HCT116 (cell line): ENCODE data around the gene SEMA5B. TPM values are rescaled to one million over a fixed set of nuclear protein-coding genes. Genes with fewer than 3 reads are reported as not detected.

Experiments
- ATAC-seq: fragments of 200-7000 bp; cut with Tn5 transposase; 2 replicates; pipeline ENCODE4 v1.9.1; 2020; ENCODE audit warnings: mild to moderate bottlenecking, moderate library complexity
- BruUV-seq: library from RNA; stranded (reverse); fragments of 400-500 nt; replicated peaks from 2 replicates; lab custom pipeline; 2021; lab: Mats Ljungman, UMichigan
- CTCF ChIA-PET: fragments of 300-600 bp; sonication (Branson Sonifier 250); formaldehyde crosslinking; loops from one replicate; lab custom pipeline; 2021; ENCODE audit warnings: antibody characterized with exemption; lab: Charles Lee
- POLR2A ChIA-PET: fragments of 300-600, 350-600 bp; sonication (Branson Sonifier 250); formaldehyde crosslinking; loops from one replicate; lab custom pipeline; 2021; ENCODE audit warnings: antibody characterized with exemption; lab: Charles Lee
- RAD21 ChIA-PET, 2 experiments: fragments of 300-600 bp; sonication (Branson Sonifier 250); formaldehyde crosslinking; loops; one replicate each; lab custom pipeline; 2023; ENCODE audit warnings: low total read pairs in 2 of 2; ENCODE audit not compliant: uncharacterized antibody in 2 of 2, unreplicated experiment in 2 of 2, low non-redundant PET in 1 of 2; lab: Charles Lee
- DNase-seq: peaks from one replicate; pipeline ENCODE4 v3.0.0-alpha.2; 2010; ENCODE audit warnings: low read depth, low spot score
- H2AFZ ChIP-seq: fragments of 200-600 bp; shearing (Covaris generic), sonication (generic); 2 replicates; pipeline ENCODE4 v1.6.1; 2017; ENCODE audit warnings: low read depth, mixed run types, mixed read lengths, antibody characterized with exemption, low read length; ENCODE audit not compliant: poor library complexity, severe bottlenecking
- H3K27ac ChIP-seq: 2 replicates; pipeline ENCODE4 v1.5.1; 2012; ENCODE audit warnings: low read depth, low read length
- H3K27me3 ChIP-seq: fragments of 200-600 bp; sonication (generic); 2 replicates; pipeline ENCODE4 v1.6.1; 2016; ENCODE audit warnings: mixed run types, low read length, mixed read lengths; ENCODE audit not compliant: insufficient read depth
- H3K36me3 ChIP-seq, 2 experiments: fragments of 200-500 bp in 1 of 2; fragments of 200-600 bp in 1 of 2; sonication (Bioruptor generic) in 1 of 2; sonication (generic) in 1 of 2; 2 replicates each; pipeline versions ENCODE4 v1.5.1 to v1.6.1; 2014 to 2016; ENCODE audit warnings: low read length in 2 of 2, inconsistent platforms in 1 of 2, mixed read lengths in 1 of 2, mixed run types in 1 of 2; ENCODE audit not compliant: insufficient read depth in 2 of 2, control insufficient read depth in 1 of 2
- H3K4me1 ChIP-seq, 2 experiments: fragments of 200-600 bp in 1 of 2; sonication (generic) in 1 of 2; 2 replicates each; pipeline versions ENCODE4 v1.5.1 to v1.6.1; 2012 to 2017; ENCODE audit warnings: low read length in 2 of 2, inconsistent platforms in 1 of 2, mild to moderate bottlenecking in 1 of 2, mixed read lengths in 1 of 2, mixed run types in 1 of 2, moderate library complexity in 1 of 2; ENCODE audit not compliant: insufficient read depth in 2 of 2, control insufficient read depth in 1 of 2
- H3K4me2 ChIP-seq: fragments of 200-600 bp; sonication (generic); 2 replicates; pipeline ENCODE4 v1.6.1; 2017; ENCODE audit warnings: mixed run types, low read length, mixed read lengths
- H3K4me3 ChIP-seq, 2 experiments: fragments of 200-600 bp in 1 of 2; sonication (generic) in 1 of 2; replicated peaks in 1 of 2; 2 replicates each; pipeline ENCODE4 v1.5.1; 2011 to 2016; ENCODE audit warnings: low read length in 2 of 2, control low read depth in 1 of 2, low read depth in 1 of 2, mild to moderate bottlenecking in 1 of 2, mixed read lengths in 1 of 2, mixed run types in 1 of 2
- H3K79me2 ChIP-seq: fragments of 200-600 bp; sonication (generic); 2 replicates; pipeline ENCODE4 v1.6.1; 2017; ENCODE audit warnings: mild to moderate bottlenecking, mixed run types, low read length, moderate library complexity, mixed read lengths; ENCODE audit not compliant: insufficient read depth
- H3K9ac ChIP-seq: fragments of 200-600 bp; sonication (generic); 2 replicates; pipeline ENCODE4 v1.6.1; 2016; ENCODE audit warnings: low read length, mixed read lengths
- H3K9me2 ChIP-seq: fragments of 200-600 bp; sonication (generic), shearing (Covaris generic); 2 replicates; pipeline ENCODE4 v1.6.1; 2017; ENCODE audit warnings: mixed run types, mild to moderate bottlenecking, moderate library complexity; ENCODE audit not compliant: insufficient read depth
- H3K9me3 ChIP-seq, 2 experiments: fragments of 200-500 bp in 1 of 2; fragments of 200-600 bp in 1 of 2; sonication (Bioruptor generic) in 1 of 2; sonication (generic) in 1 of 2; 2 replicates each; pipeline ENCODE4 v1.6.1; 2014 to 2017; ENCODE audit warnings: low read length in 2 of 2, mixed read lengths in 2 of 2, inconsistent platforms in 1 of 2, low read depth in 1 of 2, mild to moderate bottlenecking in 1 of 2, mixed run types in 1 of 2, moderate library complexity in 1 of 2; ENCODE audit not compliant: control insufficient read depth in 1 of 2, insufficient read depth in 1 of 2
- H4K20me1 ChIP-seq: fragments of 200-600 bp; sonication (generic), shearing (Covaris generic); 2 replicates; pipeline ENCODE4 v1.6.1; 2017; ENCODE audit warnings: mixed run types, mild to moderate bottlenecking, moderate library complexity; ENCODE audit not compliant: insufficient read depth
- ATF3 ChIP-seq: IDR thresholded peaks from 2 replicates; pipeline ENCODE4 v1.6.1; 2012
- CBX3 ChIP-seq: IDR thresholded peaks from 2 replicates; pipeline ENCODE4 v1.6.1; 2012; ENCODE audit warnings: low read depth
- CEBPB ChIP-seq: IDR thresholded peaks from 2 replicates; pipeline ENCODE4 v1.6.1; 2012; ENCODE audit warnings: low read depth
- ELF1 ChIP-seq: IDR thresholded peaks from 2 replicates; pipeline ENCODE4 v1.6.1; 2012; ENCODE audit warnings: low read depth, borderline replicate concordance
- EZH2 ChIP-seq: fragments of 200-600 bp; sonication (generic); IDR thresholded peaks from 2 replicates; pipeline ENCODE4 v1.6.1; 2017; ENCODE audit warnings: antibody characterized with exemption, mixed run types
- JUND ChIP-seq: IDR thresholded peaks from 2 replicates; pipeline ENCODE4 v1.6.1; 2012
- POLR2A ChIP-seq: IDR thresholded peaks from 2 replicates; pipeline ENCODE4 v1.7.0; 2011; ENCODE audit warnings: borderline replicate concordance; ENCODE audit not compliant: insufficient read depth, insufficient read length; ENCODE audit errors: extremely low read depth
- POLR2AphosphoS5 ChIP-seq: IDR thresholded peaks from 2 replicates; pipeline ENCODE4 v1.6.1; 2011; ENCODE audit warnings: mild to moderate bottlenecking, low read depth, low read length, moderate library complexity
- RAD21 ChIP-seq: IDR thresholded peaks from 2 replicates; pipeline ENCODE4 v1.6.1; 2012; ENCODE audit warnings: low read depth, mild to moderate bottlenecking
- SRF ChIP-seq: IDR thresholded peaks from 2 replicates; pipeline ENCODE4 v1.6.1; 2012; ENCODE audit warnings: low read depth
- TCF7L2 ChIP-seq: IDR thresholded peaks from 2 replicates; pipeline ENCODE4 v1.7.0; 2011; ENCODE audit warnings: borderline replicate concordance, inconsistent platforms; ENCODE audit not compliant: insufficient read depth, insufficient read length; ENCODE audit errors: extremely low read depth
- YY1 ChIP-seq: IDR thresholded peaks from 2 replicates; pipeline ENCODE4 v1.6.1; 2011; ENCODE audit warnings: low read length, low read depth, moderate library complexity, mild to moderate bottlenecking; ENCODE audit not compliant: insufficient replicate concordance; ENCODE audit errors: extremely low read depth
- ZBTB33 ChIP-seq: IDR thresholded peaks from 2 replicates; pipeline ENCODE4 v1.6.1; 2011; ENCODE audit warnings: mild to moderate bottlenecking, low read length, moderate library complexity; ENCODE audit not compliant: insufficient replicate concordance; ENCODE audit errors: extremely low read depth
- ZNF274 ChIP-seq: fragments of 200-500 bp; sonication (Bioruptor generic); IDR thresholded peaks from 2 replicates; pipeline ENCODE4 v1.6.1; 2014; ENCODE audit warnings: mild to moderate bottlenecking, low read depth, low read length, inconsistent platforms
- intact Hi-C: fragments of 100-400 bp; cut with micrococcal nuclease; formaldehyde crosslinking; loops from 2 replicates; pipeline ENCODE4 v1.10.0; 2022
- total RNA-seq: library from RNA; stranded (reverse); gene quantifications from one replicate; pipeline ENCODE4 v1.2.1, GENCODE V29; 2021; ENCODE audit not compliant: unreplicated experiment
- TF ChIP-seq, protein P1 (sequence below): IDR thresholded peaks from 2 replicates; pipeline ENCODE4 v1.6.1; 2012

SEMA5B gene
- total RNA-seq, 1 experiment from 2014 or later = 0.15 TPM

- no peaks in the 10 kb centered on the region for H3K27me3 ChIP-seq
- ATAC-seq = no peak
- no peak overlapping the region for H3K4me2 ChIP-seq
- BruUV-seq = no TSS peak
- no peak for TF ChIP-seq JUND
- DNase-seq = no peak
- no peaks in the 10 kb centered on the region for H4K20me1 ChIP-seq
- H3K27ac ChIP-seq = no peak overlapping the region
- no peak overlapping the region for H3K4me3 ChIP-seq
- H3K9ac ChIP-seq = no peak overlapping the region
- no peaks in the 10 kb centered on the region for H3K36me3 ChIP-seq
- ChIA-PET POLR2A (no interaction called here), CTCF (no interaction called here), RAD21 (no interaction called here)
- H3K9me3 ChIP-seq = no peaks in the 10 kb centered on the region
- no peak overlapping the region for H2AFZ ChIP-seq
- H3K79me2 ChIP-seq = no peaks in the 10 kb centered on the region
- no peaks in the 10 kb centered on the region for H3K9me2 ChIP-seq
- no peaks in the 10 kb centered on the region for H3K4me1 ChIP-seq
- intact Hi-C loops = no loop called here
Measured at GRCh38 chr3:122882361-122882947, 145.1 kb downstream of the SEMA5B start.

- no peak overlapping the region for H3K4me3 ChIP-seq
- POLR2A ChIA-PET = no interaction called here
- no peak overlapping the region for H3K9ac ChIP-seq
- ATAC-seq (0 out of 2 replicates have a peak, but pooled peaks have one; percentile 47), DNase-seq (no peak)
- no peaks in the 10 kb centered on the region for H4K20me1 ChIP-seq
- no peak overlapping the region for H3K27ac ChIP-seq
- no peaks in the 10 kb centered on the region for H3K9me3 ChIP-seq
- H3K79me2 ChIP-seq = no peaks in the 10 kb centered on the region
- no peaks in the 10 kb centered on the region for H3K4me1 ChIP-seq
- no peaks in the 10 kb centered on the region for H3K27me3 ChIP-seq
- no peaks in the 10 kb centered on the region for H3K36me3 ChIP-seq
- H3K9me2 ChIP-seq = no peaks in the 10 kb centered on the region
- CTCF ChIA-PET = no interaction called here
- no peak overlapping the region for H2AFZ ChIP-seq
- intact Hi-C loops = no loop called here
- BruUV-seq = no TSS peak
- RAD21 ChIA-PET = no interaction called here
- no peak overlapping the region for H3K4me2 ChIP-seq
- TF ChIP-seq TCF7L2 (no peak), EZH2 (no peak), RAD21 (no peak), SRF (no peak), ZBTB33 (no peak), ELF1 (no peak), POLR2AphosphoS5 (no peak), YY1 (no peak), CEBPB (no peak), JUND (no peak), ATF3 (no peak), ZNF274 (no peak), POLR2A (no peak), CBX3 (no peak)
- TF ChIP-seq, protein P1, sequence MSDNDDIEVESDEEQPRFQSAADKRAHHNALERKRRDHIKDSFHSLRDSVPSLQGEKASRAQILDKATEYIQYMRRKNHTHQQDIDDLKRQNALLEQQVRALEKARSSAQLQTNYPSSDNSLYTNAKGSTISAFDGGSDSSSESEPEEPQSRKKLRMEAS = no peak
Measured at GRCh38 chr3:122880624-122881023, 146.9 kb downstream of the SEMA5B start.
